CD4-positive, alpha-beta T cell treated with Interleukin-15 for 4 hours (primary cell): ENCODE data around the gene PRDX5.

ENCODE experiments used
- DNase-seq: peaks from one replicate; pipeline ENCODE4 v3.0.0-alpha.2; 2020; ENCODE audit warnings: low spot score

The PRDX5 gene

DNA sequence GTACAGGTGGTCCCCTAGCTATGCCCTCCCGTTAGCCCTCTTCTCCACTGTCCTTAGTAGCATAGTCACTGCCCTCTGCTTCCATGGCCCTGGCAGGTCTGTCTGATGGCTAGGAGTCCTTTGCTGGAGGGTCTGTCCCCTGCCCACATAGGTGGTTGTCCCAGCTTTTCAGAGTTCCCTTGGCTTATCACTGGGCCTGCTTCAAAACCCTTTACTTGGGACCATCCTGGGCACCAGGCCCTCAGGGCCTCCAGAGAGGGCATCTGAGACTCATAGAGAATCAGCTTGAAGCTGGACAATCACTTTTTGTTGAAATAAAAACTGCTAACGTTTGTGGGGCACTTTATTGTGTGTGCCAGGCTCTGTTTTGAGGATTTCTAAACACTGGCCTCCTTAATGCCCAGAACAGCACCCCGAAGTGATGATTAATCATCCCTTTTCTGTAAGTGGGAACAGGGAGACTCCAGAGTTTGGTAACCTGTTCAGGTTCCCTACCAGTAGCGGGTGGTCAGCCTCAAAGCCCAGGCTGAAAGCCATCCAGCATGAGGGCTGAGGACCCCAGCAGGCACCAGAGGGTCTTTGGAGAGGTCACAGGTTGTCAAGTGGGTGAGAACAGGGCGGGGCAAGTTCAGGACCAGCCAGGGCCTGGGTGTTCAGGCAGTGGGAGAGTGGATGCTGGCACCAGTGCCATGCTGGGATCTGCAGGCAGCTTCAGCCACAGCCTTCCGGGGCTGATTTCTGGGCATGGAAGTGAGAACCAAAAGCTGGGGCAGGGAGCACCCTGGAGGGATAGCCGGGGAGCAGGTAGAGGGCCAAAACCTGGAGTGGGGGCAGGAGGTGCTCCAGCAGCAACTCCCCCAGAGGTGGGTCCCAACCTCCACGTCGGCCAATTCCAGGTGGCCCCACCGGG is 27.3 kb upstream of the PRDX5 start:
- DNase-seq, result no peak

DNA sequence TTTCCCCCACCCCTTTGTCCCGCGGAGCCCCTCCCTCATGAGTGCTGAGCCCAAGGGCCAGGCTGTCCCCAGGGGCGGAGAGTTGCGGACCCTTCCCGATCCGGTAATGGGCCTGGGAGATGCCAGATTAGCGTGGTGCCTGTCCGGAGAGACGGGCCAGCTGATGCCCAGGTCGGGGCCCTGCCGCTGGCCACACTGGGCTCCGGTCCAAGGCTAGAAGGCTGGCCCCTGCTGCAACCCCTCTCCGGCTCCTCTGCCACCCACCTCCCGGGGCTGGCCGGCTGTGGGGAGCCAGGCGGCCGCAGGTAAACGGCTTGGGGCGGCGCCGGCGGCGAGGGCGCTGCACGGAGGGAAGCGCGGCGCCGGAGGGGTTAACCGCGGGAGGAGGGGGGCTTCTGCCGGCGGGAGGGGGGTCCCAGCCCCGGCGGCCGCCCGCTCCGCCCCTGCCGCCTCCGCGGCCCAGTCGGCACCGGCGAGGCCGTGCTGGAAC is 26.6 kb upstream of the PRDX5 start, which contains the start of gene KCNK4:
TSS of gene KCNK4 (plus strand) at position 41 of the 490 bp plus-strand sequence. CDS start 1,717 bp downstream, outside the sequence.
- no peak for DNase-seq

DNA sequence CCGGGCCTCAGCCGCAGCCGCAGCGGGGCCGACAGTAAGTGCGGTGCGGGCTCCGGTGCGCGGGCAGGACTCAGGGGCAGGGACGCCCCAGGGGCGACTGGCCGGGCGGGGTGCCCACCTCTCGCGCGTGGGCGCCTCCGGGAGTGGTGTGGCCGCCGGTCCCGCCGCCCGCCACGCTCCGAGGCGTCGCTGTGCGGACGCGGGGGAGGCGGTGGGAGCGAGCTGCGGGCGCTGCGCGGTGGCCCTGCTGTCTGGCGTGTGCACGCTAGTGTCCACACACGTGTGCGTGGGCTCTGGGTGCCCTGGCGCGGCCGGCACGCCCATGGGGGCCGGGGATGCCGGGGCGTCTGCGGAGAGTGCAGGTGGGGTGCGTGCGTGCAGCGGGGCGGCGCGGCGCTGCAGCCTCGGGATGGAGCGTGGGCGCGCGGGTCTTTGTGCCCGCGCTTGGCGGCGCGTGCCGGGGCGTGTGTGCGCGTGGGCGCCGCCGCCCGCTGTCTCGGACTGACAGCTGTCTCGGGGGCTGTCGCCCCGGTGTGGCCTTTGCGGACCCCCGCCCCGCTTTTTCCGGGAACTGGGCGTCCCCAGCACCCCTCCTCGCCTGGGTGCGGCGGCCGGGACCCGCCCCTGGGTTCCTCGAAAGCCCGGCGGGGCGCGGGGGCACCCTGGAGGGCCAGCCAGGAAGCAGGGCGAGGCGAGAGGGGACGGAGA is 26.0 kb upstream of the PRDX5 start:
- DNase-seq, result no peak

DNA sequence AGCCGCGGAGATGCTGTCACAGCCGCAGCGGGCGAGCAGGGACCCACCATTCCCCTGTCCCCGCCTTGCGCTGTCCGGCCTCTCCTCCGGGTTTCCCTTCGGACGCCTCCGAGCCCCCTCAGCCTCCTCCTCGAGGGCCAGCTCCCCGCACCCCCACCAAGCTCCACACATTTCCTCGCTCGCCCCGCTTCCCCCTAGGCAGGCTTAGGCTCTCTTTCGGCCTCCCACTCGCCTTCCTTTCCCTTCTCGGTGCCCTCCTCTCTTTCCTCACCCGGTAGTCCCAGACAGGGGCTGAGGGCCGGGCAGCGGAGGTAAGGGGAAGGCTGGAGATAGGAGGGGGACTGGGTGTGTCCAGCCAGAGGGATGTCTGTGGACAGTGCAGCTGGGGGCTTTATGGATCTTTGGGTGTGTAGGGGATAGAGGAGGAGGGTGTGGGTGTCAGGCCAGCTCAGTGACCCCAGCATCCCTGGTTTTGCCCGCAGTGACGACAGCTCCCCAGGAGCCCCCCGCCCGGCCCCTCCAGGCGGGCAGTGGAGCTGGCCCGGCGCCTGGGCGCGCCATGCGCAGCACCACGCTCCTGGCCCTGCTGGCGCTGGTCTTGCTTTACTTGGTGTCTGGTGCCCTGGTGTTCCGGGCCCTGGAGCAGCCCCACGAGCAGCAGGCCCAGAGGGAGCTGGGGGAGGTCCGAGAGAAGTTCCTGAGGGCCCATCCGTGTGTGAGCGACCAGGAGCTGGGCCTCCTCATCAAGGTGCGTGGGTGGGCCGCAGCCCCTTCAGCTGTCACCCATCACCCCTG is 25.3 kb upstream of the PRDX5 start:
- no peak for DNase-seq

DNA sequence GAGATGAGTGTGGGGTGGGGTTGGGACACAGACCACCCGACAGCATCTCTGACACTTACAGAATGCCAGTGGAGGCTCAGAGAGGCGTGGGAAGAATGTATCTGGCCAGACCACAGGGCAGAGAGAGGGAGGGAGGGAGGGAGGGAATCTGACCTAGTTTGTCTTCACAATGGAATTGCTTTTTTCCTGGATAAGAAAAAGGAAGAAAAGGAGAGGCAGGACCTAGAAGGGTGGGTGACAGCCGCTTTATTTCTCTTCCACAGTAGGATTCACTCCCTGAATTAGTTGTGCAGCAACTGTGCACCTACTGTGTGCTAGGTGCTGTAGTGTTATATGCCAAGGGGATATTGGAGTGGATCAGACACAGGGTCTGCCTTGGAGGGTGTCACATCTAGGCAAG is 23.1 kb upstream of the PRDX5 start:
- DNase-seq, result no peak

DNA sequence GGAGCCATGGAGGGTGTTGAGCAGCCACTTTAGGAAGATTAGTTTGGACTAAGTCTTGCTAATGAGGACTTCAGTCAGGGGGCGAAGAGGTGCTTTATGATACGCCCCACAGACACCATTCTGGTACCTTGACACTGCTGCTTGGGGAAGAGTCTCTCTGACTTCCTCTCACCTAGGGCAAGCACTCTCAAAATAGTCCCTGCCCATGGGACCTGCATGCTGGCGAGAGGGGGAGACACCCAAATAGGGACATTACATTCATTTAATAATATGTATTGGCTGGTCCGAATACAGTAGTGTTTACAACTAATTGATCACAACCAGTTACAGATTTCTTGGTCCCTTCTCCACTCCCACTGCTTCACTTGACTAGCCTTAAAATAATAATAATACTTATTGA is 22.2 kb upstream of the PRDX5 start:
- no peak for DNase-seq

DNA sequence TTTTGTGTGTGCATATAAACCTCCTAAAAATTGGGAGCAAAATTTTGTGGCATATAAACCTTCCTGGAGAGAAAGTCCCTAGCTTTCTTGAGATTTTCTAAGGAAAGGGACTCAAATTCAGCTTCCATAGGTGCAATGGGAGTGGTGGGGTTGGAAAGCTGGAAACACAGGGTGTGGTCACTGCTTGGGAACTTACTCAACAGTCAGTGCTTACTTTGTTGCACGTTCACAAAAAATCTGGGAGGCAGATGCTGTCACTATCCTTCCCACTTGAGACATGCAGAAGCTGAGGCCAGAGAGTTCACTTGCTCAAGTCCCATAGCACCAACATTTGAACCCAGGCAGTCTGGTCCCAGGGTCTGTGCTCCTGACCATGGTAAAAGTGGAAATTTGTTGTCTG is 21.7 kb upstream of the PRDX5 start:
- no peak for DNase-seq

DNA sequence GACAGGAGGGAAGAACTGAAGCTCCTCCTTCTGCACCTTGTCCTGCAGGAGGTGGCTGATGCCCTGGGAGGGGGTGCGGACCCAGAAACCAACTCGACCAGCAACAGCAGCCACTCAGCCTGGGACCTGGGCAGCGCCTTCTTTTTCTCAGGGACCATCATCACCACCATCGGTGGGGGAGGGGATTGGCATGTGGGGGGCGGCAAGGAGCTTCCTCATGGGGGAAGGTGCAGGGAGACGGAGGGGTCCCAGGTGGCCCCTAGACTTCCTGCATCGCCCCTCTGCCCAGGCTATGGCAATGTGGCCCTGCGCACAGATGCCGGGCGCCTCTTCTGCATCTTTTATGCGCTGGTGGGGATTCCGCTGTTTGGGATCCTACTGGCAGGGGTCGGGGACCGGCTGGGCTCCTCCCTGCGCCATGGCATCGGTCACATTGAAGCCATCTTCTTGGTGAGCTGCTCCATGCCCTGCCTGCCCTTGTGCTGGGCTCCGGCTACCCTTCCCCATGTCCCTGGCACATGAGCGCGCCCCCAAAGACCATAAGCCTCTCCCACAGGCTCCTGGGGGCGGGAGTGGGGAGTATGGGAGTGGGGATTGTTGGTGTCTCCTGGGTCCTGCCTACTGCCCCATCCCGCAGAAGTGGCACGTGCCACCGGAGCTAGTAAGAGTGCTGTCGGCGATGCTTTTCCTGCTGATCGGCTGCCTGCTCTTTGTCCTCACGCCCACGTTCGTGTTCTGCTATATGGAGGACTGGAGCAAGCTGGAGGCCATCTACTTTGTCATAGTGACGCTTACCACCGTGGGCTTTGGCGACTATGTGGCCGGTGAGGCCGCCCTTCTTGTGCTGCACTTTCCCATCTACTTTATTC is 20.9 kb upstream of the PRDX5 start:
- DNase-seq, result no peak

DNA sequence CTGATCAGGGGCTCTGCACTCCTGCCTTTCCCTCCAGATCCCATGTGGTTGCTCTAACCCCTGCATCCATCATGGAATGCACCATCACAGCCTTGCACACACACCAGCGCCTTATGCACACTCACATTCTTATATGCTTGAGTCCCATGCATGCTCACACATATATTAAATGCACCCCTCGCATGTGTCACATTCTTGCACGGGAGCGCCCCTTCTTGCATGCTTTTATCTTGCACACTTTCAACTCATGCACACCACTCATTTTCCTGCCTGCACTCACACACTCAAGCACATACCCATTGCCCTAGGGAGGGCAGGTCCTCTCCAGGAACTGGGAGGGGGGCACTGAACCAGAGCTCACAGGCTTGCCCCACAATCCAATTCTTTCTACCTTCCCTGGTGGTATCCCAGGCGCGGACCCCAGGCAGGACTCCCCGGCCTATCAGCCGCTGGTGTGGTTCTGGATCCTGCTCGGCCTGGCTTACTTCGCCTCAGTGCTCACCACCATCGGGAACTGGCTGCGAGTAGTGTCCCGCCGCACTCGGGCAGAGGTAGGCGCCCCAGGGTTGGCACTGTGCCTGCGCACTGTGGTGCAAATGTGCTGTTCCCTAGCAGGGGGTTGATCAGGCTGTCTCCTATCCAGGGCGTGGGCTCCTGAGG is 20.1 kb upstream of the PRDX5 start:
- DNase-seq, result no peak

DNA sequence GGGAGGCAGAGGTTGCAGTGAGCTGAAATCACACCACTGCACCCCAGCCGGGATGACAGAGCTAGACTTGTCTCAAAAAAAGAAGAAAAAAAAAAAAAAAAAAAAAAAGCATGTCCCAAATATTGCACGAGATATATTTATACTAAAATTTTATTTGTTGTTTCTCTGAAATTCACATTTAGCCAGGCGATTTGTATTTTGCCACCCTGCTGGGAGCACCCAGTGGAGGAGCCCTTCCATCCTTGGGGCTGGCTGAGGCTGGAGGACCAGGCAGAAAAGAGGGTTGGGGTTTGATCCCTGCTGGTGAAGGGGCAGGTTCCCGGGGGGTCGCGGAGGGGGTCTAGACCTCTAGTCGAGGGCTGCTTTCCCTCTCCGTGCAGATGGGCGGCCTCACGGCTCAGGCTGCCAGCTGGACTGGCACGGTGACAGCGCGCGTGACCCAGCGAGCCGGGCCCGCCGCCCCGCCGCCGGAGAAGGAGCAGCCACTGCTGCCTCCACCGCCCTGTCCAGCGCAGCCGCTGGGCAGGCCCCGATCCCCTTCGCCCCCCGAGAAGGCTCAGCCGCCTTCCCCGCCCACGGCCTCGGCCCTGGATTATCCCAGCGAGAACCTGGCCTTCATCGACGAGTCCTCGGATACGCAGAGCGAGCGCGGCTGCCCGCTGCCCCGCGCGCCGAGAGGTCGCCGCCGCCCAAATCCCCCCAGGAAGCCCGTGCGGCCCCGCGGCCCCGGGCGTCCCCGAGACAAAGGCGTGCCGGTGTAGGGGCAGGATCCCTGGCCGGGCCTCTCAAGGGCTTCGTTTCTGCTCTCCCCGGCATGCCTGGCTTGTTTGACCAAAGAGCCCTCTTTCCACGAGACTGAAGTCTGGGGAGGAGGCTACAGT is 18.7 kb upstream of the PRDX5 start:
- no peak for DNase-seq

DNA sequence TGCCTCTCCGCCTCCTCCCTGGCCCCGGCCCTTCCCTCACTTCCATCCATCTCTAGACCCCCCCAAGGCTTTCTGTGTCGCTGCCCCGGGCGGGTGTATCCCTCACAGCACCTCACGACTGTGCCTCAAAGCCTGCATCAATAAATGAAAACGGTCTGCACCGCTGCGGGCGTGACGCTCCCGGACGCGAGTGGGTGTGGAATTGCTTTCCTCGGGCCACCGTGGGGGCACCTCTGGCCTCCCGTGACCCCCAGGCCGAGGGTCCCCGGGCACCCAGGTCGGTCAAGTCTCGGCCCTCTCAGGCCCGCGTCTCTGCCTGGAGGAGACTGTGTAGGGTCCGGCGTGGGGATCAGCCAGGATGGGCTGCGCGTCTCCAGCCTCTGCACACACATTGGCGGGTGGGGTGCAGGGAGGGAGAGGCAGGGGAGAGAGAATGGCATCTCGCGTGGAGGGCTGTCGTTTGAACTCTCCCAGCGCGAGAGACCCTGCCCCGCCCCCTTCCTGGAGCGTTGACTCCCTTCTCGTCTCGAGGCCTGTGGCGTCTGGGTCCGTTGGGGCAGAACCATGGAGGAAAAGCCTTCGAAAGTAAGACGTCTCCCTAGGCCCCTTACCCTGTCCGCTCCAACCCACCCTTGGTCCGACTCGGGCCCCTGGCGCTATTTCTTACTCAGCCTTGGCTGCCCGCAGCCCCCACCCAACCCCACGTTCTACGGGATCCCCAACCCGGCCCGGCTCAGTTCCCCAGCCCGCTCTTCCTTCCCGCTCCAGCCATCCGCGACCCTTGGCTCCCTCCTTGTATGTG is 17.9 kb upstream of the PRDX5 start, which contains the start of gene CATSPERZ:
TSS of gene CATSPERZ (plus strand) at position 512 of the 802 bp plus-strand sequence. CDS start at position 565, 53 bp downstream.
- no peak for DNase-seq

DNA sequence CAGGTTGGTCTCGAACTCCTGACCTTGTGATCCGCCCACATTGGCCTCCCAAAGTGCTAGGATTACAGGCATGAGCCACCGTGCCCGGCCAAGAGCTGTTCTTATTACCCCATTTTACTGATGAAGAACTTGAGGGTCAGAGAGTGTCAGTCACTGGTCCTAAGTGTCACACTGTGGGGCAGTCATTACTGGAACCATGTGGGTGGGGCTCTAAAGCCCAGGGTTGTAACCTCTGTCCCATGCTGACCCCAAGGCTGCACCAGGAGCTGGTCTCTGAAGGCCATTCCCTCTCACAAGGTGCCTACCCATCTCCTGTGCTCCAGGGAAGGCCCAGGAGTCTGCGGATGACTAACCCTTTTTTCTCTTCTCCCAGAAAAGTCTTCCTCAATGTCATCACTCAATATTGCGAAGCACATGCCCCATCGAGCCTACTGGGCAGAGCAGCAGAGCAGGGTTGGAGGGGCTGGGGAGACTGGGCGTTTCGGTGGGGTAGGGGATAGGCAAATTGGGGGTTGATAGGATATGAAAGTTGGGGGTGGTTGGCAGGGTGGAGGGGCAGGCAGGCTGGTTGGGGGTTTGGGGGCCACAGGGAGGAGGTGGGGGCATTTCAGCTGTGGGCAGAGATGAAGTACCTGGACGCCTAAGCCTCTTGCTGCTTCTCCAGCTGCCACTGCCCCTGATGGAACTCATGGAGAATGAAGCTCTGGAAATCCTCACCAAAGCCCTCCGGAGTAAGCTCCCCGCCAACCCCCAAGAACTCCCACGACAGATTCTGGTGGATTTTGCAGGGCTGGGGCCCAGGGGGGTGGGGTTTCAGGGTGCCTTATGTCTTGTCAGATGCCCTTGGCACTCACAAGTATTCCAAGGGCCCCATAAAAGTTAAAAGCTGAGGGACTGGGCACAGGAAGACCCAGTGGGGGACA is 14.6 kb upstream of the PRDX5 start:
- no peak for DNase-seq

DNA sequence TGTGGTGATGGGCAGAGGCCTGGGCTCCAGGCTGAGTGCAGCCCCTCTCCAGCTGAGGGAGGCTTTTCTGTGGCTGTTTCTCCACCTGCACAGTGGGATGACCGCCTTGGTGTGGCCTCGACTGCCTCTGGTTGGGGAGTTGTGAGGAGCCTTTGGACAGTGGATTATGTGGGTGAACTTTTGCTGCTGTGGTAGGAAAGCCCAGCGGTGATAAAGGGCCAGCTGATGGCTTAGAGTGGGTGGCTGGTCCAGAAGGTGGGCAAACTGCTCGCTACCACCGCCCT is 13.9 kb upstream of the PRDX5 start:
- DNase-seq, result no peak

DNA sequence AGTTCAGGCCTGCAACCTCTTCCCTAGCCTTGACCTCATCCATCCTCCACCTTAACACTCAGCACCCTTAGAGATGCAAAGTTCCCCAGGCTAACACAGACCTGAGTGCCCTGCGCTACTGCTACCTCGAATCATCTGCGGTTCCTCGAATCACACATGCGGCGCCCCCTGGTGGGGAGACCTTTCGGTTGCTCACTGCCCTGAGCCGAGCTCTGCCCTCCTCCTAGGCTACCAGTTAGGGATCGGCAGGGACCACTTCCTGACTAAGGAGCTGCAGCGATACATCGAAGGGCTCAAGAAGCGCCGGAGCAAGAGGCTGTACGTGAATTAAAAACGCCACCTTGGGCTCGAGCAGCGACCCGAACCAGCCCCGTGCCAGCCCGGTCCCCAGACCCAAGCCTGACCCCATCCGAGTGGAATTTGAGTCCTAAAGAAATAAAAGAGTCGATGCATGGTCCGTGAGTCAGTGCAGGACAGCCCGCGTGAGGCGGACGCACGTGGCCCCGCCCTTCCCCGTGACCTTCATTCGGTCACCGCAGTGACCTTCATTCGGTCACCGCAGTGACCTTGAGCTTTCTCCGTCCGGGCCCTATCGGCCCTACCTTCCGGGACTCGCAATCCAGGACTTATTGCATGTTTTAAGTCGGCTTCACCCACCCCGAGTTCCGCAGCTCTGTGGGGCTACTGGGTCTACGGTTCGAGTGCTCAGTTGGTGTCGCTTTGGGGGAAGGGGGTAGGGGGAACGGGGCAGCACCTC is 13.4 kb upstream of the PRDX5 start:
- DNase-seq, result peak; percentile 92

DNA sequence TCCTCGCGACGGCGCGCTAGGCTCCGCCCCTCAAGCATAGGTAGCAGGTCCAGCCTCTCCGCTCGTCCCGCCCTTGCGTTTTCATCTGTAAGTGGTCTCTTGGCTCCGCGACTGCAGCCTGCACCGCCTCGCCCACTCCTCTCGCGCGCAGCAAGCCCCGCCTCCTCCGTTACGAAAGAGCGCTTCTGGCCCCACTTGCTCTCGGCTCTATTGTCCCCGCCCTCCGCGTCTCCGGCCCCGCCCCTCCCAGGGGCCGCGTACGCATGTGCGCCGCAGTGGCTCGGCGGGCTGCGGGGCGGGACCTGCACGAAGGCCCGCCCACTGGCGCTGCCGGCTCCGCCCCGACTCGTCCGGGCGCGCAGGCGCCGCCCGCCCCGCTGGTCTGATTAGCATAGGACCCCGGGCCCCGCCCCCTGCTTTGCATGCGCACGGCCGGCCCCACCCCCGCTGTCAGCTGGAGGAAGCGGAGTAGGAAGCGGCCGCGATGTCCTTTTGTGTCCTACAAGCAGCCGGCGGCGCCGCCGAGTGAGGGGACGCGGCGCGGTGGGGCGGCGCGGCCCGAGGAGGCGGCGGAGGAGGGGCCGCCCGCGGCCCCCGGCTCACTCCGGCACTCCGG is 12.7 kb upstream of the PRDX5 start, which contains the start of gene ESRRA:
TSS of gene ESRRA (plus strand) at position 450 of the 616 bp plus-strand sequence. CDS start 1,656 bp downstream, outside the sequence.
- DNase-seq, result peak; percentile 97
